GM12873 (cell line): Measurements from ENCODE around the gene C2orf49.

ENCODE experiments used
- CTCF ChIP-seq: IDR thresholded peaks from 2 replicates; pipeline ENCODE4 v1.5.1; 2012; ENCODE audit warnings: low read depth, mild to moderate bottlenecking, moderate library complexity, low read length, control low read depth; ENCODE audit not compliant: insufficient read depth; ENCODE audit errors: missing control alignments

C2orf49 gene

GRCh38 chr2:105380432-105381100 lies 43.2 kb downstream of the C2orf49 start:
- no peak for TF ChIP-seq CTCF

- no peak for TF ChIP-seq CTCF
Measured at GRCh38 chr2:105381101-105381668, 43.8 kb downstream of the C2orf49 start.

- no peak for TF ChIP-seq CTCF
Measured at GRCh38 chr2:105382177-105382576, 44.8 kb downstream of the C2orf49 start.

- TF ChIP-seq CTCF: no peak
Measured at GRCh38 chr2:105383432-105384166, 46.3 kb downstream of the C2orf49 start.

- TF ChIP-seq CTCF: no peak
Measured at GRCh38 chr2:105384216-105384615, 46.9 kb downstream of the C2orf49 start.

- no peak for TF ChIP-seq CTCF
Measured at GRCh38 chr2:105384861-105385260, 47.5 kb downstream of the C2orf49 start.
